NT2/D1 (cell line): ENCODE results near the gene CDCA3.
A peak's percentile ranks its signal among the peaks of the same experiment; 100 is the strongest.

Experiments
- DNase-seq: peaks from one replicate; pipeline ENCODE4 v3.0.0-alpha.2; 2011; ENCODE audit warnings: low read depth, low spot score
- H3K27me3 ChIP-seq: 2 replicates; pipeline ENCODE4 v1.6.0; 2011; ENCODE audit warnings: mild to moderate bottlenecking; ENCODE audit not compliant: insufficient read length, insufficient read depth
- H3K36me3 ChIP-seq: 2 replicates; pipeline ENCODE4 v1.6.1; 2011; ENCODE audit warnings: mild to moderate bottlenecking, low read length, mixed read lengths; ENCODE audit not compliant: insufficient read depth, insufficient read length
- H3K4me1 ChIP-seq: 2 replicates; pipeline ENCODE4 v1.5.1; 2011; ENCODE audit not compliant: insufficient read depth, insufficient read length
- H3K4me3 ChIP-seq: 2 replicates; pipeline ENCODE4 v1.5.1; 2011; ENCODE audit warnings: low read depth; ENCODE audit not compliant: insufficient read length
- H3K9ac ChIP-seq: 2 replicates; pipeline ENCODE4 v1.6.0; 2011; ENCODE audit warnings: low read depth; ENCODE audit not compliant: insufficient read length
- H3K9me3 ChIP-seq: 2 replicates; pipeline ENCODE4 v1.5.1; 2011; ENCODE audit warnings: mild to moderate bottlenecking, low read length; ENCODE audit not compliant: insufficient read depth
- SUZ12 ChIP-seq: IDR thresholded peaks from 2 replicates; pipeline ENCODE4 v1.6.1; 2011; ENCODE audit not compliant: insufficient read length, insufficient read depth; ENCODE audit errors: extremely low read depth
- YY1 ChIP-seq: IDR thresholded peaks from 2 replicates; pipeline ENCODE4 v1.6.1; 2011; ENCODE audit not compliant: insufficient read length, insufficient read depth
- ZNF274 ChIP-seq: IDR thresholded peaks from 2 replicates; pipeline ENCODE4 v1.6.1; 2011; ENCODE audit warnings: mild to moderate bottlenecking, low read depth, low read length

The CDCA3 gene

GRCh38 chr12:6839482-6840201 is 11.4 kb downstream of the CDCA3 start:
- DNase-seq: no peak
- Histone ChIP-seq H3K9ac (peak overlapping the region; percentile 8), H3K9me3 (no peaks in the 10 kb centered on the region), H3K4me1 (peaks cover 19% of the 10 kb centered on the region), H3K4me3 (no peak overlapping the region), H3K36me3 (peaks cover 95% of the 10 kb centered on the region), H3K27me3 (no peaks in the 10 kb centered on the region)
- TF ChIP-seq SUZ12 (no peak), YY1 (no peak), ZNF274 (no peak)

GRCh38 chr12:6838854-6839253 is 12.2 kb downstream of the CDCA3 start:
- Histone ChIP-seq H3K27me3 (no peaks in the 10 kb centered on the region), H3K36me3 (peaks cover 95% of the 10 kb centered on the region), H3K4me3 (no peak overlapping the region), H3K9ac (peak overlapping the region; percentile 18), H3K4me1 (peaks cover 19% of the 10 kb centered on the region), H3K9me3 (no peaks in the 10 kb centered on the region)
- DNase-seq: no peak
- TF ChIP-seq ZNF274 (no peak), SUZ12 (no peak), YY1 (no peak)

- H3K9ac ChIP-seq: no peak overlapping the region
- no peak for DNase-seq
- no peak overlapping the region for H3K4me3 ChIP-seq
- peaks cover 91% of the 10 kb centered on the region for H3K36me3 ChIP-seq
- no peaks in the 10 kb centered on the region for H3K27me3 ChIP-seq
- TF ChIP-seq SUZ12 (no peak), ZNF274 (no peak), YY1 (no peak)
- H3K4me1 ChIP-seq: peaks cover 12% of the 10 kb centered on the region
- H3K9me3 ChIP-seq: no peaks in the 10 kb centered on the region
Measured at GRCh38 chr12:6837370-6838060, 13.6 kb downstream of the CDCA3 start.

- Histone ChIP-seq H3K4me3 (no peak overlapping the region), H3K4me1 (peaks cover 12% of the 10 kb centered on the region), H3K36me3 (peaks cover 90% of the 10 kb centered on the region), H3K27me3 (no peaks in the 10 kb centered on the region), H3K9me3 (no peaks in the 10 kb centered on the region), H3K9ac (no peak overlapping the region)
- no peak for TF ChIP-seq YY1
- TF ChIP-seq SUZ12: no peak
- no peak for TF ChIP-seq ZNF274
- no peak for DNase-seq
Measured at GRCh38 chr12:6836851-6837250, 14.2 kb downstream of the CDCA3 start.

GRCh38 chr12:6834873-6835272 is 16.2 kb downstream of the CDCA3 start:
- Histone ChIP-seq H3K27me3 (no peaks in the 10 kb centered on the region), H3K9ac (no peak overlapping the region), H3K4me1 (peaks cover 20% of the 10 kb centered on the region), H3K4me3 (no peak overlapping the region), H3K9me3 (no peaks in the 10 kb centered on the region), H3K36me3 (peaks cover 92% of the 10 kb centered on the region)
- TF ChIP-seq YY1: no peak
- no peak for TF ChIP-seq ZNF274
- TF ChIP-seq SUZ12: no peak
- DNase-seq: no peak

- H3K4me1 ChIP-seq: peaks cover 23% of the 10 kb centered on the region
- H3K36me3 ChIP-seq: peaks cover 89% of the 10 kb centered on the region
- H3K4me3 ChIP-seq: no peak overlapping the region
- no peak for DNase-seq
- no peaks in the 10 kb centered on the region for H3K27me3 ChIP-seq
- TF ChIP-seq SUZ12 (no peak), ZNF274 (no peak), YY1 (no peak)
- H3K9ac ChIP-seq: no peak overlapping the region
- no peaks in the 10 kb centered on the region for H3K9me3 ChIP-seq
Measured at GRCh38 chr12:6834254-6834653, 16.8 kb downstream of the CDCA3 start.

- DNase-seq: no peak
- H3K9ac ChIP-seq: no peak overlapping the region
- H3K4me1 ChIP-seq: peaks cover 23% of the 10 kb centered on the region
- no peaks in the 10 kb centered on the region for H3K27me3 ChIP-seq
- peaks cover 80% of the 10 kb centered on the region for H3K36me3 ChIP-seq
- no peak overlapping the region for H3K4me3 ChIP-seq
- H3K9me3 ChIP-seq: no peaks in the 10 kb centered on the region
- TF ChIP-seq ZNF274 (no peak), SUZ12 (no peak), YY1 (no peak)
Measured at GRCh38 chr12:6833189-6833890, 17.7 kb downstream of the CDCA3 start.
